HG03103 (cell line): ENCODE data around the gene KCTD16.

Experiments
- ATAC-seq: cut with Tn5 transposase; IDR thresholded peaks from one replicate; pipeline ENCODE4 v1.9.1; 2021; ENCODE audit warnings: low read depth; ENCODE audit not compliant: unreplicated experiment

The KCTD16 gene

DNA sequence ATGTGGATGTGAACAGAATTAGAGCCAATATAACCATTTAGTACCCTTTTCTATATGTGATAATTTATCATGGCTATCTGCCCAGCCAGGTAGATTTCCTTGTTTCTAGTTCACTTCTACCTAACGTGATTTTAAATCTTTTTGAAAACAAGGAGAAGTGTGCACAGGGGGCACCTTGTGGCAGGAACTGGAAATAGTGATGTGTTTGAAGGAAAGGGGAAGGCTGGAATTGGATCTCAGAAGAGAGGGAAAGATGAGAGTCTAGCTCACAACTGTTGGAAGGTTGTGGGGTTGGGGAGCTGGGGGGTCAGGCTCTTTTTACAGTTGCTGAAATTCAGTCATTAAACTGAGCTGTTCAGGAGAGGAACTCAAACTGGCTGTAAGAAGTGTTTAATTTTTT is 219.5 kb downstream of the KCTD16 start:
- no peak for ATAC-seq

DNA sequence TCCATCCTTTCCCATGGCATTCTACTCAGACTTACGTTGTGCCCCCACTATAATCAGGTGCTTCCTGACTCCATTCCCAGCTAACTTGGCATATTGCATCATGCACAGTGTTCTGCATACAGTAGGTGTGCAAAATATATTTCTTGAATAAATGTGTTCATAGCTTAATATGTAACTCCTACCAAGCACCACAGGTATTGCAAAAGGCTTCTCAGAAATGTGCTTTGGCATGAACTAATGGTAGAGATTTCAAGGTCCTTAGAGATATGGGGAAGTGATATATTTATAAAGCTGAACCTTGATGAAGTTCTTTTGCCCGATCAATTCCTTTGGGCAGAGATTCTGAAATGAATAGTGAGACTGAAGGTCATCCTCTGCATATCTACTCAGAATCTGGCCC is 220.4 kb downstream of the KCTD16 start:
- no peak for ATAC-seq

DNA sequence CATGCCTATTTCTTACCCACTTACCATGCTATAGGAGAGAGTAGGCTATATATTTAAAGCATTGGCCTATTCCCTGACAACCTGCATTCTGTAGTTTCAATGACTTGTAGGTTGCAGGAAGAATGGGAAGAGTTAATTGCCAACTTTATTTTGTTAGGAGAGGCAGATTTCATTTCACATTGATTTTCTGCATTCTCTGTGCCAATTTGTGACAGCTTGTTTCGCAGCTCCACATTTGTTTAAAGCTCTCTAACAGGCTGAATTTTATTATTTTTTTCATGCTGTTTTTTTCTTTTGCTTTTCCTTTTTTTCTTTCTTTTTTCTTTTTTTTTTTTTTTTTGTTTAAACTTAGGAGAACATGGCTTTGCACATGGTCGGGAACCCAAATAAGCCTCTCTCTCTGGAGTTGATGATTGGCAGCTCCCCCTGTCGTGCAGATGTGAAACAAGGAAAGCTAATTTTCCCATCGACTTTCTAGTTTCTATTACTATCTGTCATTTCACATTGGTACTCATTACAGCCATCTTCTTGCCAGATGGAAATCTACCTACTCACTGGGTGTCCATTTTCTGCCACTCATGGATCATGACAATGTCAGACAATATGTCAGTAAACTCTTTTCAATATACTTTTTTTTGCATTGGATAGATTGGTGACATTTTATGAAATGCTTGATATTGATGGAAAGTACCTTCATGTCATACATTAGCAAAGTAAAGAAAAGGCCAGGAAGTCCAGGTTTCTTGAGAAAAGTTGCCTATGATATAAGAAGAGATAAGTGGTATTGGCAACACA is 223.2 kb downstream of the KCTD16 start:
- no peak for ATAC-seq

DNA sequence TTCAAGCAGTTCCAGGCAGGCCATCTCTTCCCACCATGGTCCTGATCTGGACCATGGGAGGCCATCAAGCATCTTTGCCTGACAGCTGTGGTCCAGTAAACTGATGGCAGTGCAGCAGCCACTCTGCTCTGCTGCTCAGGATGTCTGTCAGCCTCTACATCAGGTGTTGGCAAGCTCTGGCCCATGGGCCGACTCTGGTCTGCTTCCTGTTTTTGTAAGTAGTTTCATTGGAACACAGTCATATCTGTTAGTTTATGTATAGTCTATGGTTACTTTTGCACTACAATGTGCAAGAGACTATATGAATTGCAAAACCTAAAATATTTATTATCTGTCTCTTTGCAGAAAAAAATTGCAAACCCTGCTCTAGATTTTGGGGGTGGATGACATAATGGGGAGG is 225.0 kb downstream of the KCTD16 start:
- ATAC-seq, result peak; percentile 60

DNA sequence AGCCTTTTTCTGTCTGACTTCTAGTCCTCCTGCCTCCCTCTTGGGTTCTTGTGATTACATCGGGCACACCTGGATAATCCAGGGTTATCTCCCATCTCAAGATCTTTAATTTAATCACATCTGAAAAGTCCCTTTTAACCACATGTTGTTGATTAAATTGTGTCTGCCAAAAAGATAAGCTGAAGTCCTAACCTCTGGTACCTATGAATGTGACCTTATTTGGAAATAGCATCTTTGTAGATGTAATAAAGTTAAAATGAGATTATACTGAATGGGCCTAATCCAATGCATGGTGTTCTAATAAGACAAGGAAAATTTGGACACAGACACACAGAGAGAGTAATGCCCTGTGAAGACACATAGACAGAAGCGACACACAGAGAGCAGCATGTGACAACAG is 232.4 kb downstream of the KCTD16 start:
- no peak for ATAC-seq

DNA sequence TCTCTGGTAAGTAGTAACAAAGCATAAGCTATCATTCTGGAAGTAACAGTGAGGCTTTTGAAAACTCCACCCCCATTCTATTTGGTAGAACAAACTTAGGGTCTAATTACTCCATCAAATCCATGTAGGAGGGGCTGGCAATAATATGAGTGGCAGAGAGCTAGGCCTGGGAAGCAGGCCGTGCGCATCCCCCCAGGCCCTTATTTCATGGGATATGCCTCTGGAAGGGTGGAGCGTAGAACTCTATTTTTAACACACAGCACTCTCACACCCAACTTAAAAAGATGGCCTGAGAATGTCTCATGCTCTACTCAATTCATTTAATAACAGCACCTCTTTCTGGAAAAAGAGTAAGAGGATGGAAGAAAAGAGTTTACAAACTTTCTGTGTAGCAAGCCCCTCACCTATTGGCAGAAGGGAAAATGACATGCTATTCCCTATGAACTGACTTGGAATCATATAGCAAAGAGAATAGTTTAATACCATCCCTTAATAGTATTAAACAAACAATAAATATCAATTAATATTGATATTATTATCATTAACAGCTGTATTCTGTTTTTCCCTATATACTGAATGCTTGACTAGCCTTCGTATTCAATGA is 233.2 kb downstream of the KCTD16 start:
- no peak for ATAC-seq

DNA sequence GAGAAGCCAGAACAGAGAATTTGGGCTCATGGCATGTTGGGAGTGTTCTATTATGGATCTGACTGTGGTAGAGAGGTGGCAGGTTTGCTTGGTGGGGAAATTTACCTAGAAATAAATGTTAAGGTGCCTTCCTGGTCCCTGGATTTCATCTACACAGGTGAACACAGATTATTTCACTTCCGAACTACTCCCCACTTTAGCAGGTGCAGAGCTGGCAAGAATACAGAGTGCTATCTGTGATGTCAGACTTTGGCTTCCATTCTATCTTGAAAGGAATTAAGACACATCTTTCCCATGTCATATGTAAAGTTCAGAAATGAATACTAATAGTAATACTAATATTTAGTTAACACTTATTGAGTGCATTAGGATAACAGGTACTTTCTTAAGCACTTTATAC is 234.0 kb downstream of the KCTD16 start:
- ATAC-seq, result no peak

DNA sequence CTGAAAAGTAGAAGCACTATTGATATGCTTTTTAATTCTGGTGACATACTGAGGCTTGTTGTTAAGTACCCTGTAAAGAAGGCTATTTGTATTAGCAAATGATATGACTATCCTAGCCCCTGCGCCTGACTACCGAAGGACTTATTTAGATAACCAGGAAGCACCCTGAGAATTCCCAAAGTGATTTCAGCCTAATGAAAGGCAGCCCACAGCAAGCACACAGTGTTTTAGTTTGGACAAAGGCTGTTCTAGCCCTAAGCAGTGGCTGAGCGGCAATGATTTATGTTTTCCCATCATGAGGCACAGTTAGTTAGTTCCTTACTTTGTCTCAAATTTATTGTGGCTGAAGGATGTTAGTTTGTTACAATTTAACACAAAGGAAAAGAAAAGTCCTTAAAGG is 235.3 kb downstream of the KCTD16 start:
- ATAC-seq, result no peak

DNA sequence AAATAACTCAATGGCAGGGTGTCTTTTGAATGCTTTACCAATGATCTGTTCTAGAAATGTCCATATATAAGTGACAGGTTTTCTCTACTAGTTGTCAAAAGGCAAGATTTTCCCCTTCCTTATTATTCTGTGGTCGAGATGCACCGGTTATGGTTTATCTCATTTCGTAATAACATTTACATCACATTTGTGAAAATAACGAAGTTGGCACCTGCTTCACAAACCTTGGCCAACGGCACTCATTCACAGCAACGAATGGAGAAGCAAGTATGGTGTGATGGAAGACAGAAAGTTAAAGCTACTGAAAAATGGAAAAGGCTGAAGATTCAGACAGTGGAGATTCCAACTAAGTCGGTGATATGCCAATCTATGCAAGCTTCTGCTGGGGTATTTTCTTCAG is 235.8 kb downstream of the KCTD16 start:
- no peak for ATAC-seq

DNA sequence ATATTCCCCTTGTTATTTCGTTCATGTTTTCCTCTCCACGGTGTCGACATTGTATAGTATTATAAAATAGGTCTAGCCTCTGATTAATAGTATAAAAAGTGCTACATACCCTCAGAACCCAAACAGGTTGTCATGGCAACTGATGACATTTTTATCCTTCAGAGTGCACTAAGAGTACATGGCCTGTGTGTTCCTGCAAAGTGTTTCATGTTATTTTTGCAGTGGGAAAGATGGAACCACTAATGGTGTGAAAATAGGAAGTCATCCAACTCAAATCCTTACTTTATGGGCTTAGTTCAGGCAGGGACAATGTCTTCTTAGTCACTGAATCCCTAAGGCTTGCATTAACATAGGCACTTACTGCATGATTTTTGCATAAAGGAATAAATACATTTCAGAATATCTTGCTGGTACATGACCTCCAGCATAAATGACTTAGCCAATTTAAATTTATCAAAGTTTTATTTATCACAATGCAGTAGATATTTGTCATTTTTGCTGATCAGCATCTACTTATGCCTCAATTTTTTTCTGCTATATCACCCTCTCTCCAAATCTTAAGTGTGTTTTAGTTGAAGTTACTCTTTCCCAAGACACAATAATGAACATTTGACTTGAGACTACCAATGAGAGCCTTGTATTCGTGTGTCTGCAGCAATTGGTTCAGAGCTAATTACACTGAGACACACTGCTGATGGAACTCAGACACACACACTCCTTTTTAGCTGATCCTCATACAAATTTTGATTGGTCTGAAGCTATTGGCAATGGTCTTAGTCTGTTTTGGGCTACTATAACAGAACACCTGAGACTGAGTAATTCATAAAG is 243.7 kb downstream of the KCTD16 start:
- no peak for ATAC-seq

DNA sequence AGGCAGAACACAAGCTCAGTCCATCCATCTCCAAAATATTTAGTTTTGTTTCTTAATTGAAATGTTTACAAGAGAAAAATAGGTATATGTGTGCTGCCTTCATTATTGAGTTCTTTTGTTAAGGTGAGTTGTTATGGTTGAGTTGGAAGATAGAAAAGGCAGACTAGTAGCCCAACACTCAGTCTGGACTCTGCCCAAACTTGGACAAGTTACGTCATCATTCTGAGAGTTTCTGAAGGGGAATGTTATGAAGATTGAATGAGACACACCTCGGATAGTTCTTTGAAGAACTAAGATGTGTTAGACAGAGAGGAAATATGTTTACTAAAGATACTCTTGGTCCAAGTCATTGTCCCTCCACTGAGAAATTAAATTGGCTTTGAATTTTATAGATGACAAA is 245.5 kb downstream of the KCTD16 start:
- ATAC-seq, result no peak

DNA sequence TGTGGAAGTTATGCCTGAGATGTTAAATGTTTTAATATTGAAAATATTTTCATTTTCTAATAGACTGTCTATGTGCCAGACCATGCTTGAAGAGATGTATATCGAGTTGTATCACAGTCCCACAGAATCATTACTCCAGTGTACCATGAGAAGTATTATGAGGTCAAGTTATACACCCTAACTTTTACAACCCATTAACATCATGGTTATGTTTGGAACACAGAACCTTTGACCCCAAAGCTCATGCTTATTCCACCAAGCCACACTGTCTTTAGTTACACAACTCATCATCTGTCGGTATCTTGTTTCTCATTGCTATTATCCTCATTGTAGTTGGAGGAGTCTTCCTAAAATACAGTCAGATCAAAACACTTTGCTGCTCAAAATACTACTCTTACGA is 248.0 kb downstream of the KCTD16 start:
- ATAC-seq, result no peak

DNA sequence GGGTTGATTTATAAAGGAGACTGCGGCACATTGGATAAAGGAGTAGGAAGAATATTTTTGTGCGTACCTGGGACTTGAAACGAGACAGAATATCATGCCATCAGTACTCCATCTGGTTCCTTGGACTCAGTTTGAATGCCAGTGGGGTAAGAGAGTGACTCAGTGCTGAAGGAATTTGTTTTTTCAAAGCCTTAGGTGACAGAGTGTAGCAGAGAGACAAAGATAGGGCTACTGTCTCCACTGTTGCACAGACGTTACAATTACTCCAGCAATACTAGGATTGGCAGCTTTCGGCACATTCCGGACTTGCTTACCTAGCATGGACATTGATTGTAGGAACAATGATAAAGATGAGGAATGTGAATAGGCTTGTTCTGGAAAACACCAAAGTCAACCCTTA is 250.7 kb downstream of the KCTD16 start:
- ATAC-seq, result no peak

DNA sequence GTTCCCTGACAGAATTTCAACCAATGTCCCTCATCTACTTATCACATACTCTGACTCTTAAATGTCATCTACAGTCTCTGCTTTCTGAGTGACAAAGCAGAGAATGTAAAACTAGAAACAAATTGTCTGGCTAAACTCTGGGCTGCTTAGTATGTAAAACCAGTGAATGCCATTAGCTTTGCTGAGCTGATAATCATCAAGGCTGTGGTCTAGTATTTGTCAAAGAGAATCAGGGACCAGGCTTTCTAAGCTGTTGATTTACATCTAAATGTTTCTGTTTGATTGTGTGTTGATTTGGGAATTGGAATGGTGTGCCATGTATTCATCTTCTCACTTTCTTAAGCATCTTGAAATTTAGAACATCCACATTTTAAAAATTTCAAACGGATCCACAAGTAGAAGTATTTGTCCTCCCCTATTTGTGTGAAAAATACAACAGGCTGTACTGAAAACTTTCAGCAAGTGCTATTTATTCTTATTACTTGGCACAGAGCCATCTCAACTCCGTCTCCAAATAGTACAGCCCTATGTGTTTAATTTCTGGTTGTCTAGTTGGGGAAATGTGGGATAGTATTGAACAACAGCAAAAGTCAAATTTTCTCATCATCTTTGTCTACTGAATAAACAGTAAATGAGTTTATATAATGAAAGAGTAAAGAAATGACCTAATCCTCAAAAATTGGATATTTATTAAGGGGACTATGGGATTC is 251.5 kb downstream of the KCTD16 start:
- no peak for ATAC-seq

DNA sequence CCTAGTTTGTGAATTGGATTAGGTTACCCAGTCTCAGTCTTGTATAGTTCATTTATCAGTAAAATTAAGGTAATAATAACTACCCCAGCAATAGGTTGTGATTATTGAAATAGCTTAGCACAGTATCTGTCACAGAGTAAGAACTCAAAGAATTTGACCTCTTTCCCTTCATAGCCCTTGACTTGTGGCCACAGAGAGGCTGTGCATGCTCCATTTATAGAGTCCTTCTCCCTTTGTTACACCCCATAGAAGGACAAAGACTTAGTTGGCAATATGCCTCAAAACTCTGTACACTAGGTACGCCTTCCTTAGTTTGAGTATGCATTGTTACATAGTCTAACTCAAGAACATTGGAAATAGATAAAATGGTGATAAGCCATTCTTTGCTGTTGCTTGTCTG is 257.2 kb downstream of the KCTD16 start:
- no peak for ATAC-seq

DNA sequence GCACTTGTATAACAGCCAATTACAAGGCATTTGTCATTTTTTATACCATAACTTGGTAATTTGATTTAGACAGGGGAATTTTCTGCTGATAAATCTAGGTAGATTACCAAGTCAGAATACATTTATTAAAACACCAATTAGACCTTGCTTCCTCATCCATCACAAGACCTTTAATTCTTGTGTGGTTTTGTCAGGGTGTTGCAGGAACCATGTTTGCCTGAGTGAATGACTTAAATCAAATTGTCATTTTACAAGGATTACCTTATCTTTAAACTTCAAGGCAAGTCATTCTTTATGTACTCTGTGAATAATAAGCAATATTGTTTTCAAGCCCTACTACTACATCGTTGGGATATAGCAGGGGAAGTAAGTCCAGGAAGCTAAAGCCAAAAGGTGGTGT is 257.7 kb downstream of the KCTD16 start:
- ATAC-seq, result no peak

DNA sequence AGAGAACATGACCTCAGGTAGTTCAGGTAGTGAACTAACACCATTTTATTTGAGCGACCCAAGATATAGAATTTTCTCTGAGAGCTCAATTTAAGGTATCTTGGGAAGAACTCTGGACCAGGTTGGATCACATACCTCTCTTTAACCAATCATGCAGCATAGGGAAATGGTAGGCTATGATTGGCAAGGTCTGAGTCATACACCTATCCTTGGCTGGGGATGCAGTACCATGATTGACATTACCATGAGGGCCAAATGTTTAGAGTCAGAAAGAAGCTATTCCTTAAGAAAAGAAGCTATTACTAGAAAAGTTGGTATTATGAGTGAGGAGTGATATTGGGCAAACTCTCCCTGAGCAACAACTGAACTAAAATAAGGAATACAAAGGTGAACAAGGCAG is 258.7 kb downstream of the KCTD16 start:
- no peak for ATAC-seq

DNA sequence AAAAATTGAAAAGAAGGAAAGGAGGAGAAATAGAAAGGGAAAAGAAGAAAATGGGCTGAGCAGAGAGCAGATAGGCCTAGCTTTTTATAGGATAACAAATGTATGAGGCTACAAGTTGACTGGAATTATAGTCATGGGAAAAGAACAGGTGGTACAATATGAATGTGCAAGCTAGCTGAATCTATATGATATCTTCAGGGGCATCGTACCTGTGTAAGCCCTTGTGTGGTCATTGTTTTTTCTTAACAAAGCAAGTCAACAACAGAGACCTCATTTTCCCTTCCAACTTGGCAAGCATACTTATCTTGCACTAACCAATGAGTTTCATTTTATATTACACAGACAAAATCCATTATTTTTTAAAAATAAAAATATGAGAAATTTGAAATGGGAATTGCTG is 259.2 kb downstream of the KCTD16 start:
- no peak for ATAC-seq

DNA sequence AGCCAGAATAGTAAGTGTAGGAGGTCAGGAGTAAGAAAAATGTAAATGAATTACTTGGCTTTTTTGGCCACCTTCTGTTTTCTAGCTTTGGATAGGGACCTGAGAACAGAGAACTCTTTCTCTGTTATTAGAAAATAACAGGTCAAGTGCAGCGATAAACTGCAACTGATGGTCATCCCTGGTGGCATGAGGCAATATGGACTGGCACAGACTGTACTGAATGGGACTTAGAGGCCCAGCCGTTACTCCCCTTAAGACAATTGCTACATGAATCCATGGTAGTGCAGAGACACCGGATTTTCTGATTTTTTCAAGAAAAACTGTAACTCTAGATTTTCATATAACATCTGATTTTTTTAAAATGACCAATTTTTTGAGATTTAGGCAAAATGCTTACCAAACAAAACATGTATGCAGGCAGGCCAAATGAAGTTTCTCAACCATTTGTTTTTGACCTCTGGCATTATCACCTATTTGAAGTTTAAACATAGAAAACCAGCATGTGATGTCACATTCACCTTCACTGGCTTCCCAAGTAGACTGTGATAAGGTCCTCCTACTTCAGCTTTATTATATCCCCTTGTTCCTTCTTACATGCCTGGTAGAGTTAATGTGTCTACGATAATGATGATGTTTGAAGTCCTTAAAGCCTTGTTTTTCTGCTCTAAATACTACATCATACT is 262.6 kb downstream of the KCTD16 start:
- no peak for ATAC-seq

DNA sequence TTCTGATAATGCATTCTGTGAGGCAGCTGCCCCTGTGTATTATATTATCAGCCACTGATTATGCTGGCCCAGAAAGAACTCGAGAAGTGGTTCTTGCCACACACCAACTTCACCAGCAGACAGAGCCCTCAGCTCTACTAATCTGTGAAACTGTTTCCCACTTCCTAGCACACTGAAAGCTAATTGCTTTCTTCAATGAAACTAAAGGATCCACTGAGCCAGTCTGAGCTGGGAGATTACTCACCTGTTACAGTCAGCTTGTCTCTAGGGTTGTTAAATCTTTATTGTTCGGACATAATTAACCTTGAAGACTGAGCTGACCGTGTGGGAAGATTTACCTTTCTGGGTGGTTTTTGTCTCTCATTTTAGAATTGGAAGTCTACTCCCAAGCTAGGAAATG is 263.2 kb downstream of the KCTD16 start:
- no peak for ATAC-seq
